NT2/D1 (cell line): Measurements from ENCODE around the gene C19orf12.
A peak's percentile ranks its signal among the peaks of the same experiment; 100 is the strongest.

ENCODE experiments used
- DNase-seq: peaks from one replicate; pipeline ENCODE4 v3.0.0-alpha.2; 2011; ENCODE audit warnings: low read depth, low spot score
- H3K27me3 ChIP-seq: 2 replicates; pipeline ENCODE4 v1.6.0; 2011; ENCODE audit warnings: mild to moderate bottlenecking; ENCODE audit not compliant: insufficient read length, insufficient read depth
- H3K36me3 ChIP-seq: 2 replicates; pipeline ENCODE4 v1.6.1; 2011; ENCODE audit warnings: mild to moderate bottlenecking, low read length, mixed read lengths; ENCODE audit not compliant: insufficient read depth, insufficient read length
- H3K4me1 ChIP-seq: 2 replicates; pipeline ENCODE4 v1.5.1; 2011; ENCODE audit not compliant: insufficient read depth, insufficient read length
- H3K4me3 ChIP-seq: 2 replicates; pipeline ENCODE4 v1.5.1; 2011; ENCODE audit warnings: low read depth; ENCODE audit not compliant: insufficient read length
- H3K9ac ChIP-seq: 2 replicates; pipeline ENCODE4 v1.6.0; 2011; ENCODE audit warnings: low read depth; ENCODE audit not compliant: insufficient read length
- H3K9me3 ChIP-seq: 2 replicates; pipeline ENCODE4 v1.5.1; 2011; ENCODE audit warnings: mild to moderate bottlenecking, low read length; ENCODE audit not compliant: insufficient read depth
- SUZ12 ChIP-seq: IDR thresholded peaks from 2 replicates; pipeline ENCODE4 v1.6.1; 2011; ENCODE audit not compliant: insufficient read length, insufficient read depth; ENCODE audit errors: extremely low read depth
- YY1 ChIP-seq: IDR thresholded peaks from 2 replicates; pipeline ENCODE4 v1.6.1; 2011; ENCODE audit not compliant: insufficient read length, insufficient read depth
- ZNF274 ChIP-seq: IDR thresholded peaks from 2 replicates; pipeline ENCODE4 v1.6.1; 2011; ENCODE audit warnings: mild to moderate bottlenecking, low read depth, low read length

C19orf12 gene

GRCh38 chr19:29667901-29668341 is 47.1 kb downstream of the C19orf12 start:
- no peak for DNase-seq
- H3K36me3 ChIP-seq, result peaks cover 6% of the 10 kb centered on the region
- TF ChIP-seq ZNF274, result no peak
- TF ChIP-seq SUZ12, result no peak
- no peak for TF ChIP-seq YY1
- H3K27me3 ChIP-seq, result peaks cover 4% of the 10 kb centered on the region
- H3K4me3 ChIP-seq, result no peak overlapping the region
- no peak overlapping the region for H3K9ac ChIP-seq
- H3K9me3 ChIP-seq, result no peaks in the 10 kb centered on the region
- peaks cover 10% of the 10 kb centered on the region for H3K4me1 ChIP-seq

- peak overlapping the region; percentile 14 for H3K9ac ChIP-seq
- no peak for DNase-seq
- H3K4me3 ChIP-seq, result no peak overlapping the region
- TF ChIP-seq YY1 (no peak), ZNF274 (no peak), SUZ12 (no peak)
- H3K27me3 ChIP-seq, result peaks cover 5% of the 10 kb centered on the region
- H3K9me3 ChIP-seq, result no peaks in the 10 kb centered on the region
- peaks cover 10% of the 10 kb centered on the region for H3K4me1 ChIP-seq
- H3K36me3 ChIP-seq, result peaks cover 6% of the 10 kb centered on the region
These were observed 47.7 kb downstream of the C19orf12 start for GRCh38 chr19:29667387-29667783.

- H3K4me3 ChIP-seq, result peak overlapping the region; percentile 55
- no peak for TF ChIP-seq YY1
- no peak for TF ChIP-seq SUZ12
- no peak for TF ChIP-seq ZNF274
- peaks cover 5% of the 10 kb centered on the region for H3K27me3 ChIP-seq
- DNase-seq, result no peak
- H3K36me3 ChIP-seq, result peaks cover 6% of the 10 kb centered on the region
- peaks cover 10% of the 10 kb centered on the region for H3K4me1 ChIP-seq
- no peaks in the 10 kb centered on the region for H3K9me3 ChIP-seq
- peak overlapping the region; percentile 14 for H3K9ac ChIP-seq
These were observed 48.3 kb downstream of the C19orf12 start for GRCh38 chr19:29666578-29667386.

- TF ChIP-seq SUZ12, result no peak
- no peak for TF ChIP-seq YY1
- no peak for TF ChIP-seq ZNF274
- DNase-seq, result no peak
- Histone ChIP-seq H3K9me3 (no peaks in the 10 kb centered on the region), H3K27me3 (peaks cover 5% of the 10 kb centered on the region), H3K4me3 (peak overlapping the region; percentile 55), H3K9ac (peak overlapping the region; percentile 74), H3K36me3 (peaks cover 6% of the 10 kb centered on the region), H3K4me1 (peaks cover 10% of the 10 kb centered on the region)
These were observed 49.1 kb downstream of the C19orf12 start for GRCh38 chr19:29665826-29666577.

- Histone ChIP-seq H3K27me3 (peaks cover 5% of the 10 kb centered on the region), H3K4me1 (peaks cover 10% of the 10 kb centered on the region), H3K9ac (peak within 1 kb of the TSS; percentile 74), H3K36me3 (peaks cover 6% of the 10 kb centered on the region), H3K4me3 (peak within 1 kb of the TSS; percentile 55), H3K9me3 (no peaks in the 10 kb centered on the region)
- TF ChIP-seq ZNF274 (no peak), YY1 (no peak), SUZ12 (no peak)
- peak; percentile 39 for DNase-seq
These were observed 49.7 kb downstream of the C19orf12 start, which contains the start of gene PLEKHF1 for GRCh38 chr19:29665215-29665825. Gene PLEKHF1 (plus strand): TSS chr19:29665461. CDS start chr19:29673840, 8,379 bp downstream.

GRCh38 chr19:29664753-29665214 is 50.3 kb downstream of the C19orf12 start:
- Histone ChIP-seq H3K4me1 (peaks cover 10% of the 10 kb centered on the region), H3K9me3 (no peaks in the 10 kb centered on the region), H3K4me3 (peak overlapping the region; percentile 55), H3K27me3 (peaks cover 5% of the 10 kb centered on the region), H3K36me3 (peaks cover 6% of the 10 kb centered on the region), H3K9ac (peak overlapping the region; percentile 42)
- TF ChIP-seq SUZ12 (no peak), ZNF274 (no peak), YY1 (no peak)
- no peak for DNase-seq
